GM23338 (cell line): ENCODE results near the gene CCDC80. TPM values are rescaled to one million over a fixed set of nuclear protein-coding genes. Genes with fewer than 3 reads are reported as not detected.

Experiments
- ATAC-seq: fragments of 200-7000 bp; cut with Tn5 transposase; 3 replicates; pipeline ENCODE4 v1.9.1; 2020
- DNase-seq: peaks from one replicate; pipeline ENCODE4 v3.0.0-alpha.2; 2015; ENCODE audit warnings: low spot score
- H2AFZ ChIP-seq: fragments of 200-600 bp; sonication (generic); 2 replicates; pipeline ENCODE4 v1.8.0; 2016; ENCODE audit warnings: antibody characterized with exemption, mild to moderate bottlenecking, moderate library complexity
- H3F3A ChIP-seq: fragments of 200-600 bp; sonication (generic); replicated peaks from 2 replicates; pipeline ENCODE4 v1.8.0; 2017; ENCODE audit warnings: antibody characterized with exemption, mixed run types, low read depth
- H3K27ac ChIP-seq: fragments of 200-600 bp; sonication (generic); 2 replicates; pipeline ENCODE4 v1.6.1; 2016; ENCODE audit warnings: low read depth
- H3K27me3 ChIP-seq: fragments of 200-600 bp; sonication (generic); 2 replicates; pipeline ENCODE4 v1.8.0; 2016; ENCODE audit warnings: mild to moderate bottlenecking, mixed run types, moderate library complexity; ENCODE audit not compliant: insufficient read depth
- H3K36me3 ChIP-seq: fragments of 200-600 bp; sonication (generic); 2 replicates; pipeline ENCODE4 v1.8.0; 2016; ENCODE audit warnings: mild to moderate bottlenecking; ENCODE audit not compliant: insufficient read depth
- H3K4me1 ChIP-seq: fragments of 200-600 bp; sonication (generic); 2 replicates; pipeline ENCODE4 v1.8.0; 2016; ENCODE audit warnings: mild to moderate bottlenecking, moderate library complexity; ENCODE audit not compliant: insufficient read depth
- H3K4me2 ChIP-seq: fragments of 200-600 bp; sonication (generic); 2 replicates; pipeline ENCODE4 v1.7.1; 2017; ENCODE audit warnings: mixed run types
- H3K4me3 ChIP-seq: fragments of 200-600 bp; sonication (generic); 2 replicates; pipeline ENCODE4 v1.6.1; 2016; ENCODE audit warnings: mixed run types
- H3K79me2 ChIP-seq: fragments of 200-600 bp; sonication (generic); replicated peaks from 2 replicates; pipeline ENCODE4 v1.8.0; 2017; ENCODE audit warnings: mild to moderate bottlenecking; ENCODE audit not compliant: insufficient read depth
- H3K9me2 ChIP-seq: fragments of 200-600 bp; sonication (generic); 2 replicates; pipeline ENCODE4 v1.8.0; 2017; ENCODE audit not compliant: insufficient read depth
- H4K20me1 ChIP-seq: fragments of 200-600 bp; sonication (generic); replicated peaks from 2 replicates; pipeline ENCODE4 v1.8.0; 2017; ENCODE audit warnings: mild to moderate bottlenecking; ENCODE audit not compliant: insufficient read depth
- H3K27ac Mint-ChIP-seq: 2 replicates; pipeline ENCODE4 v1.8.0; 2020; ENCODE audit warnings: inconsistent platforms, mild to moderate bottlenecking, moderate library complexity, mixed read lengths
- H3K27me3 Mint-ChIP-seq: 3 replicates; pipeline ENCODE4 v1.8.0; 2022; ENCODE audit warnings: low read depth, mild to moderate bottlenecking, moderate library complexity, mixed read lengths, inconsistent platforms; ENCODE audit not compliant: insufficient read depth, poor library complexity
- H3K36me3 Mint-ChIP-seq: 3 replicates; pipeline ENCODE4 v1.8.0; 2021; ENCODE audit warnings: low read depth, mild to moderate bottlenecking, inconsistent platforms, moderate library complexity, mixed read lengths
- H3K4me1 Mint-ChIP-seq: 3 replicates; pipeline ENCODE4 v1.8.0; 2020; ENCODE audit warnings: mild to moderate bottlenecking, inconsistent platforms, mixed read lengths
- H3K4me3 Mint-ChIP-seq: 3 replicates; pipeline ENCODE4 v1.8.0; 2021; ENCODE audit warnings: moderate library complexity, mild to moderate bottlenecking, inconsistent platforms, mixed read lengths
- H3K9me3 Mint-ChIP-seq: 3 replicates; pipeline ENCODE4 v1.8.0; 2020; ENCODE audit warnings: moderate library complexity, mild to moderate bottlenecking, inconsistent platforms, mixed read lengths
- CREB1 ChIP-seq: fragments of 250-450 bp; sonication (Bioruptor Pico); IDR thresholded peaks from 2 replicates; pipeline ENCODE4 v1.5.0; 2020; ENCODE audit warnings: low read depth, mild to moderate bottlenecking, moderate library complexity
- CTCF ChIP-seq, 2 experiments: fragments of 200-600 bp in 1 of 2; sonication (generic) in 1 of 2; conservative IDR thresholded peaks; 2 replicates each; pipeline versions ENCODE4 v1.5.1 to v1.6.1; 2016 to 2017; ENCODE audit warnings: antibody characterized with exemption in 2 of 2, low read depth in 2 of 2, mild to moderate bottlenecking in 2 of 2, moderate library complexity in 1 of 2
- EZH2 ChIP-seq: fragments of 200-600 bp; sonication (generic); IDR thresholded peaks from one replicate; pipeline ENCODE4 v1.8.0; 2017; ENCODE audit warnings: antibody characterized with exemption, mild to moderate bottlenecking, low read depth; ENCODE audit not compliant: unreplicated experiment
- JUNB ChIP-seq: IDR thresholded peaks from one replicate; pipeline ENCODE4 v1.6.1; 2016; ENCODE audit warnings: antibody characterized with exemption; ENCODE audit not compliant: unreplicated experiment
- NANOG ChIP-seq: IDR thresholded peaks from 2 replicates; pipeline ENCODE4 v1.6.1; 2016; ENCODE audit warnings: antibody characterized with exemption, borderline replicate concordance
- POLR2AphosphoS5 ChIP-seq: IDR thresholded peaks from 2 replicates; pipeline ENCODE4 v1.6.1; 2016; ENCODE audit warnings: antibody characterized with exemption, low read depth
- STAT1 ChIP-seq: IDR thresholded peaks from one replicate; pipeline ENCODE4 v1.6.1; 2016; ENCODE audit warnings: antibody characterized with exemption; ENCODE audit not compliant: unreplicated experiment
- ZNF114 ChIP-seq: fragments of 250-450 bp; sonication (Bioruptor Pico); IDR thresholded peaks from 2 replicates; pipeline ENCODE4 v1.5.0; 2020; ENCODE audit warnings: mild to moderate bottlenecking, moderate library complexity
- ZNF331 ChIP-seq: fragments of 250-450 bp; sonication (Bioruptor Pico); IDR thresholded peaks from 2 replicates; pipeline ENCODE4 v1.5.0; 2020; ENCODE audit warnings: low read depth, mild to moderate bottlenecking, moderate library complexity
- polyA plus RNA-seq: library from polyadenylated mRNA; unstranded; fragments of >200 nt; fragmentation: Nextera tagmentation; extraction: Ambion mirVana; gene quantifications from 2 replicates; pipeline ENCODE4 v1.2.1, GENCODE V29; 2016
- total RNA-seq: library from RNA; depleted of rRNA; stranded (reverse); fragments of >200 nt; shearing (Covaris generic); gene quantifications from 2 replicates; pipeline ENCODE4 v1.2.3, GENCODE V29; 2014
- TF ChIP-seq, protein P1 (sequence below): IDR thresholded peaks from 2 replicates; pipeline ENCODE4 v1.6.1; 2016; ENCODE audit warnings: antibody characterized with exemption

CCDC80 gene
- total and polyA plus RNA-seq, 2 experiments from 2014 or later: 5.4 to 6.7 TPM

- no peak for ATAC-seq
- no peak for DNase-seq
- Mint-ChIP-seq H3K36me3 (peaks cover 7% of the 10 kb centered on the region; the same call in 2 of the 3 replicates), H3K9me3 (peaks cover 6% of the 10 kb centered on the region), H3K4me1 (peaks cover 24% of the 10 kb centered on the region), H3K27me3 (peaks cover 9% of the 10 kb centered on the region), H3K27ac (no peak overlapping the region), H3K4me3 (no peak overlapping the region)
- no peaks in the 10 kb centered on the region for H3F3A ChIP-seq
- no peaks in the 10 kb centered on the region for H3K79me2 ChIP-seq
- no peak overlapping the region for H3K4me2 ChIP-seq
- H3K4me3 ChIP-seq: no peak overlapping the region
- H3K4me1 ChIP-seq: peaks cover 24% of the 10 kb centered on the region
- H2AFZ ChIP-seq: peak overlapping the region; percentile 86; the same call in 1 of the 2 replicates
- TF ChIP-seq, protein P1, sequence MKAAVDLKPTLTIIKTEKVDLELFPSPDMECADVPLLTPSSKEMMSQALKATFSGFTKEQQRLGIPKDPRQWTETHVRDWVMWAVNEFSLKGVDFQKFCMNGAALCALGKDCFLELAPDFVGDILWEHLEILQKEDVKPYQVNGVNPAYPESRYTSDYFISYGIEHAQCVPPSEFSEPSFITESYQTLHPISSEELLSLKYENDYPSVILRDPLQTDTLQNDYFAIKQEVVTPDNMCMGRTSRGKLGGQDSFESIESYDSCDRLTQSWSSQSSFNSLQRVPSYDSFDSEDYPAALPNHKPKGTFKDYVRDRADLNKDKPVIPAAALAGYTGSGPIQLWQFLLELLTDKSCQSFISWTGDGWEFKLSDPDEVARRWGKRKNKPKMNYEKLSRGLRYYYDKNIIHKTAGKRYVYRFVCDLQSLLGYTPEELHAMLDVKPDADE: no peak
- no peak for TF ChIP-seq ZNF114
- no peak for TF ChIP-seq CREB1 (CRISPR knock-in tag)
- TF ChIP-seq STAT1: no peak
- TF ChIP-seq EZH2: no peak
- no peak for TF ChIP-seq POLR2AphosphoS5
- no peak for TF ChIP-seq ZNF331
- TF ChIP-seq JUNB: no peak
- TF ChIP-seq CTCF (conservative IDR thresholded peaks at IDR 0.05; ENCODE audit: low read depth in 2 of 2): no peak
- H3K36me3 ChIP-seq: no peaks in the 10 kb centered on the region
- H4K20me1 ChIP-seq: no peaks in the 10 kb centered on the region
- H3K9me2 ChIP-seq: peaks cover 4% of the 10 kb centered on the region; the same call in 1 of the 2 replicates
- H3K27ac ChIP-seq: 0 out of 2 replicates have a peak overlapping the region, but pooled peaks have one; percentile 3
- H3K27me3 ChIP-seq: no peaks in the 10 kb centered on the region
Observed at GRCh38 chr3:112688819-112689218, 47.9 kb upstream of the CCDC80 start.

- 0 out of 3 replicates have a peak, but pooled peaks cover 2% of the 10 kb centered on the region for H3K36me3 Mint-ChIP-seq
- Histone ChIP-seq H3K9me2 (no peaks in the 10 kb centered on the region; the same call in 1 of the 2 replicates), H3K4me1 (peaks cover 24% of the 10 kb centered on the region), H3K79me2 (no peaks in the 10 kb centered on the region), H3K27ac (no peak overlapping the region), H3F3A (no peaks in the 10 kb centered on the region), H3K4me3 (no peak overlapping the region), H3K36me3 (no peaks in the 10 kb centered on the region), H3K4me2 (no peak overlapping the region), H2AFZ (peak overlapping the region; percentile 4; the same call in 1 of the 2 replicates), H3K27me3 (no peaks in the 10 kb centered on the region), H4K20me1 (no peaks in the 10 kb centered on the region)
- H3K9me3 Mint-ChIP-seq: peaks cover under 1% of the 10 kb centered on the region; the same call in 2 of the 3 replicates
- H3K4me1 Mint-ChIP-seq: peaks cover 21% of the 10 kb centered on the region
- DNase-seq (no peak), ATAC-seq (no peak)
- no peak overlapping the region for H3K4me3 Mint-ChIP-seq
- H3K27me3 Mint-ChIP-seq: peaks cover 6% of the 10 kb centered on the region
- H3K27ac Mint-ChIP-seq: no peak overlapping the region
- TF ChIP-seq JUNB (no peak), CREB1 (CRISPR knock-in tag) (no peak), EZH2 (no peak), ZNF114 (no peak), POLR2AphosphoS5 (no peak), CTCF (conservative IDR thresholded peaks at IDR 0.05; ENCODE audit: low read depth in 2 of 2) (no peak), NANOG (no peak)
- TF ChIP-seq, protein P1: no peak
Observed at GRCh38 chr3:112688085-112688769, 47.3 kb upstream of the CCDC80 start.
